Spleen (tissue), 11 donors: ENCODE results near the gene KRT71. TPM values are rescaled to one million over a fixed set of nuclear protein-coding genes. Genes with fewer than 3 reads are reported as not detected.
A peak's percentile ranks its signal among the peaks of the same experiment; 100 is the strongest.

Experiments
- DNase-seq: peaks from one replicate; pipeline ENCODE4 v3.0.0-alpha.2; 2020
- H3K27ac ChIP-seq, 8 donors: fragments of 200-600 bp; sonication (generic) in 7 of 8; 1 replicate in 4 of 8; 2 replicates in 4 of 8; pipeline versions ENCODE4 v1.5.0 to v1.8.0; 2016 to 2021; ENCODE audit warnings: inconsistent platforms in 4 of 8, mild to moderate bottlenecking in 4 of 8, moderate library complexity in 1 of 8
- H3K27me3 ChIP-seq, 7 donors: fragments of 200-600 bp; sonication (generic) in 6 of 7; replicated peaks in 1 of 7; 1 replicate in 4 of 7; 2 replicates in 3 of 7; pipeline versions ENCODE4 v1.5.0 to v1.8.0; 2016 to 2021; ENCODE audit warnings: inconsistent platforms in 3 of 7, mild to moderate bottlenecking in 1 of 7
- H3K36me3 ChIP-seq, 6 donors: fragments of 200-600 bp; sonication (generic) in 5 of 6; 1 replicate in 4 of 6; 2 replicates in 2 of 6; pipeline versions ENCODE4 v1.5.0 to v1.8.0; 2016 to 2021; ENCODE audit warnings: inconsistent platforms in 2 of 6
- H3K4me1 ChIP-seq, 6 donors: fragments of 200-600 bp; sonication (generic) in 5 of 6; 1 replicate in 3 of 6; 2 replicates in 3 of 6; pipeline versions ENCODE4 v1.5.0 to v1.8.0; 2016 to 2021; ENCODE audit warnings: inconsistent platforms in 3 of 6
- H3K4me3 ChIP-seq, 8 donors: fragments of 200-600 bp; sonication (generic) in 7 of 8; 1 replicate in 4 of 8; 2 replicates in 4 of 8; pipeline versions ENCODE4 v1.5.0 to v1.8.0; 2016 to 2021; ENCODE audit warnings: inconsistent platforms in 4 of 8, mild to moderate bottlenecking in 4 of 8, moderate library complexity in 2 of 8
- H3K9me3 ChIP-seq, 8 donors: fragments of 200-600 bp; sonication (generic) in 7 of 8; 1 replicate in 4 of 8; 2 replicates in 4 of 8; pipeline versions ENCODE4 v1.5.0 to v1.8.0; 2016 to 2021; ENCODE audit warnings: inconsistent platforms in 4 of 8
- CTCF ChIP-seq, 11 experiments: fragments of 200-600 bp in 7 of 11; fragments of 450-650 bp in 4 of 11; sonication (generic) in 4 of 11; IDR thresholded peaks in 8 of 11; conservative IDR thresholded peaks in 3 of 11; 1 replicate in 7 of 11; 2 replicates in 4 of 11; pipeline versions ENCODE4 v1.4.0 to v1.8.0; 2016 to 2021; ENCODE audit warnings: antibody characterized with exemption in 11 of 11, inconsistent platforms in 4 of 11, mild to moderate bottlenecking in 1 of 11
- POLR2A ChIP-seq, 3 donors: fragments of 450-650 bp; IDR thresholded peaks; one replicate each; pipeline ENCODE4 v1.5.1; 2017; ENCODE audit warnings: antibody characterized with exemption in 3 of 3, mild to moderate bottlenecking in 1 of 3
- POLR2AphosphoS5 ChIP-seq, 3 donors: sonication (generic); formaldehyde crosslinking; IDR thresholded peaks; one replicate each; pipeline ENCODE4 v1.5.1; 2017; ENCODE audit warnings: antibody characterized with exemption in 3 of 3
- WGBS, 5 donors: extraction: QIAGEN DNeasy Blood & Tissue Kit in 3 of 5; methylation state at CpG; one replicate each; pipeline versions ENCODE4 v1.1.5 to v1.1.7; 2013 to 2018; 5-methylcytosine and 5-hydroxymethylcytosine counted together
- intact Hi-C: fragments of 100-400 bp; cut with DNase I; formaldehyde crosslinking; loops from one replicate; pipeline ENCODE4 v1.15.0; 2023; ENCODE audit warnings: low total_unique reads
- polyA plus RNA-seq, 3 donors: library from polyadenylated mRNA; stranded (reverse); fragments of 200-250 nt; gene quantifications; one replicate each; pipeline ENCODE4 v1.2.1, GENCODE V29; 2013
- total RNA-seq, 7 donors: library from RNA; depleted of rRNA in 3 of 7; stranded (reverse); fragments of >200 nt in 3 of 7; fragmentation: NEBNext Ultra II Directional in 4 of 7; extraction: Animal tissue kit (Norgen Biotek cat#: 25700) in 4 of 7; gene quantifications; one replicate each; pipeline versions ENCODE4 v1.1.0 to v1.2.1, GENCODE V29; 2016 to 2021
- donor health status: healthy with polysubstance abuse.
- donor health status: DM: no; HTN: no; CAD: no; lungs with moderate emphysema.
- donor health status: DM: no; HTN: no; CAD: no.
- donor health status: Bipolar disorder and iron deficiency.
- donor health status: healthy.
- donor health status: DM: no; HTN: no; CAD: no.
- donor health status: DM: yes; HTN: yes; CAD: no.

KRT71 gene
- total and polyA plus RNA-seq, 10 donors: not detected

GRCh38 chr12:52542157-52542556 is 10.8 kb downstream of the KRT71 start:
- Histone ChIP-seq H3K27ac (no peak overlapping the region), H3K27me3 (peaks cover 0 to 5% (median 0%) of the 10 kb centered on the region in 7 donors), H3K36me3 (no peaks in the 10 kb centered on the region), H3K9me3 (no peaks in the 10 kb centered on the region), H3K4me1 (no peaks in the 10 kb centered on the region), H3K4me3 (no peak overlapping the region)
- TF ChIP-seq POLR2AphosphoS5 (IDR thresholded peaks at IDR 0.05) (no peak), POLR2A (IDR thresholded peaks at IDR 0.05) (no peak), CTCF (IDR thresholded peaks at IDR 0.05 in 8 of 11, conservative IDR thresholded peaks at IDR 0.05 in 3 of 11) (no peak)
- intact Hi-C loops: no loop called here
- DNase-seq: peak; percentile 31

- TF ChIP-seq POLR2A (IDR thresholded peaks at IDR 0.05): no peak
- TF ChIP-seq CTCF (IDR thresholded peaks at IDR 0.05 in 8 of 11, conservative IDR thresholded peaks at IDR 0.05 in 3 of 11): no peak
- no peak for TF ChIP-seq POLR2AphosphoS5 (IDR thresholded peaks at IDR 0.05)
- Histone ChIP-seq H3K27ac (no peak overlapping the region), H3K27me3 (peaks cover 0 to 8% (median 0%) of the 10 kb centered on the region in 7 donors), H3K9me3 (no peaks in the 10 kb centered on the region), H3K4me3 (no peak overlapping the region), H3K36me3 (no peaks in the 10 kb centered on the region), H3K4me1 (no peaks in the 10 kb centered on the region)
- 83 to 96% (median 91%) methylated on average over 5 of the region's 5 CpGs for WGBS, 5 donors
- DNase-seq: peak; percentile 9
- intact Hi-C loops: no loop called here
Measured at GRCh38 chr12:52541709-52542108, 11.2 kb downstream of the KRT71 start.

- intact Hi-C loops: no loop called here
- peak; percentile 60 for DNase-seq
- H3K4me3 ChIP-seq: no peak overlapping the region
- H3K9me3 ChIP-seq: no peaks in the 10 kb centered on the region
- H3K27me3 ChIP-seq: peaks cover 0 to 8% (median 0%) of the 10 kb centered on the region in 7 donors
- WGBS, 5 donors: 77 to 92% (median 85%) methylated on average over 2 to 7 of the region's 7 CpGs
- no peak overlapping the region for H3K27ac ChIP-seq
- no peaks in the 10 kb centered on the region for H3K4me1 ChIP-seq
- no peaks in the 10 kb centered on the region for H3K36me3 ChIP-seq
- TF ChIP-seq POLR2AphosphoS5 (IDR thresholded peaks at IDR 0.05) (no peak), CTCF (IDR thresholded peaks at IDR 0.05 in 8 of 11, conservative IDR thresholded peaks at IDR 0.05 in 3 of 11) (no peak), POLR2A (IDR thresholded peaks at IDR 0.05) (no peak)
Measured at GRCh38 chr12:52540531-52540930, 12.4 kb downstream of the KRT71 start.

- Histone ChIP-seq H3K4me1 (no peaks in the 10 kb centered on the region), H3K27ac (no peak overlapping the region), H3K27me3 (peaks cover 0 to 8% (median 0%) of the 10 kb centered on the region in 7 donors), H3K9me3 (no peaks in the 10 kb centered on the region), H3K36me3 (no peaks in the 10 kb centered on the region), H3K4me3 (no peak overlapping the region)
- WGBS, 5 donors: 77 to 91% (median 87%) methylated on average over 3 of the region's 3 CpGs
- intact Hi-C loops: no loop called here
- peak; percentile 53 for DNase-seq
- no peak for TF ChIP-seq POLR2AphosphoS5 (IDR thresholded peaks at IDR 0.05)
- no peak for TF ChIP-seq CTCF (IDR thresholded peaks at IDR 0.05 in 8 of 11, conservative IDR thresholded peaks at IDR 0.05 in 3 of 11)
- TF ChIP-seq POLR2A (IDR thresholded peaks at IDR 0.05): no peak
Measured at GRCh38 chr12:52539821-52540173, 13.1 kb downstream of the KRT71 start.
